Retina (tissue), 1 donor: ENCODE data around the gene LOXL3.

Experiments used
- DNase-seq: peaks from one replicate; pipeline ENCODE4 v3.0.0-alpha.2; 2016

LOXL3 gene

DNA sequence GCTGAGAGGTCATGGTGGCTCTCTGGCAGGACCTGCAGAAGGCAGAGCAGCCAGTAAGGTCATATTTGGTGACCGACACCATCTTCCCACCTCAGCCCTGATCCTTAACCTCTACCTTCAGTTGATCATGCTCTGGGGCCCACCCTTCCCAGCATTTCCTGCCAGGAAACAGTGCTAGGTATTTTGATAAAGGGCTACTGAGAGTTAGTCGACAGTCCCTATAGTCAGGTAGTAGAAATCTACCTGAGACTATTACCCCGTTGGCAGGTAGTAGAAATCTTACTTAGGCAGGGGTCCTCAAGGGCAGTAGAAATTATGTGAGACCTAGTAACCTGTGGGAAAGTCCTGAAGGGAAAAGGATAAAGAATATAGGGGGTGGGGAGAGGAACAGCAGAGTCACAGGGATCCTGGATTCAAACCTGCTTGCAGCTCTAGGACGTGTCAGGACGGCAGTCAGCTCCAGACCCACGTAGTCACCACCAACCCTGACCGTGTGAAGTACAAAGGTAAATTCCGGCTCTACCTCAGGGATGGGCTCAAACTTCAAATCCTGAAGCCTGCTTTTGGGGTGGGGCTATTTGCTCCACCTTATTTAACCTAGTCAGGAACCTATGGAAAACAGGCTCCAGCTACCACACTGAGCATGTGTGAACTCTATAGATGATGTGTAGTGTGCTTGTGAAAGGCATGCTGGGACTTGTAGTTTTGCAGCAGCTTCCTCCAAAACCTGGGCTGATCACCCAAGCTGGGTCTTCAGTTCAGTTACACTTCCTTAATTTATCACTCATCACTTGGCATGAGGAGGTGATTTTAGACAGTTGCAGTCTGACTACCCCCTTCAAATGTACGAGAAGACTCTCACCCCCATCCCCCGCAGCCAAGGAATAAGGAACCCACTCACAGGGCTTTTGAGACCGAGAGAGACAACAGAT lies 27.8 kb downstream of the LOXL3 start, which contains the start of gene DQX1:
TSS of gene DQX1 (minus strand) at position 515 of the 932 bp plus-strand sequence. CDS start at position 13, 502 bp downstream.
- DNase-seq: peak; percentile 27

DNA sequence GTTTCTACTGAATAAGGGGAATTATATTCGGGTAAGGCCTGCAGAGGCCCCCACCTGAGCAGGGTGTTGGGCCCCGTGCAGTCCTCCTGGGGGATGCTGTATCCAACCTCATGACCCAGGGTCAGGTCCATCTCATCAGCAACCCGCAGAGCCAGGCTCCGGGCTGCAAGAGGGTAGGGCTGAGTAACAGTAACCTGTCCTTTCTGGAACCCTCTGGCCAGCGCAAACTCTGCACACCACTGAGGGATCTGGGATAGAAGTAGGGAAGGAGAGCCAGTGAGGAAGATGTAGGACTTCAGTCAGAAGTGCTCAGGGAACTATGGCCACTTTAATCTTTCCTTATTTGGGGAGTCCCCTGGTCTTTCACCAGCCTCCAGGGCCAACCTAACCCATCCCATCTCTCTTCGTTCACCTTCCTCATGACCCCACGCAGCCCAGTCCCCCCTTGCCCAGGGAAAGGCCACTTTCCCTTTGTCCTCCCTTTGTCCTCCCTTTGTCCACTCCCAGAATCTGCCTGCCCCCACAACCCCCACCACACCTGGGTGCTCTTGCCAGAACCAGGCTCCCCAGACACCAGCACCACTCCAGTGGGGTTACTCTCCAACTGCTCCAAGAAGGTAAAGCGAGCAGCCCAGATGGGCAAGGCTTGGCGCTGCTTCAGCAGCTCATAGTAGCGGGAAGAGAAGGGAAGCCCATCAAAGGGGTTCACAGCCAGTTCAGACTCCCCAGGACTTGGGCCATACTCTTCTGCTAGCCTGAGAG lies 28.6 kb downstream of the LOXL3 start:
- no peak for DNase-seq

DNA sequence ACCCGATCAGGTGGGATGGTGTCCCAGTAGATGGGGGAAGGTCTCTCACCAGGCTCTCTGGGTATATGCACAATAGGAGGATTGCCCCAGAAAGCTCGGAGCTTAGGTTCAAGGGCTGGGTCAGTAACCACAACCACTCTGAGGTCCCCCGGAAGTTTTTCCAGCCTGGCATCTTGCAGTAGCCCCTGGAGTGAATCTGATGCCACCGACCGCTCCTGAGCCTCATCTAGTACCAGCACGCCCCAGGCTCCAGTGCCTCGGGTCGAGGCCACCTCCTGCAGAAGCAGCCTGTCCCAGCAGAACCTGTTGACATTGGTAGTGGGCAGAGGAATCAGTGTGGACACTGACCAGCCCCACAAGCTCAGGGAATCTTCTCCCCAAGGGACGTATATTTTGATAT lies 29.7 kb downstream of the LOXL3 start:
- no peak for DNase-seq

DNA sequence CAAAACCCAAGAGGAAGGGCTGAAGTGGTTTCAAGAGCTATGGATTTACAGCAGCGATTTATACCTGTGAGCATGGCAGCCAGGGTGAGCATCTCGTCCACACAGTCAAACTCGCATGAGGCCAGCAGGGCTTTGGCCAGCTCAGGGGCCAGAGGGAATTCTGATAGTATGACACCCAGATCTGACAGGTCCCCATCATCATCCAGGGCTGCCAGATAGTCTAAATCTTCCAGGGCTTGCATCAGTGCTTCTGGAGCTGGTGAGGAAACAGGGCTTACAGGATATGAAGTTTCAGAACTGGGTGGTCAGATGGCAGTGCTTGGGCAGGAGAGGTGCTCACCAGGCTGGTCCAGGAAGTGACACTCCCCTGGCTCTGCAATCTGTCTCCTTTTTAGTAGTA lies 31.2 kb downstream of the LOXL3 start:
- DNase-seq: no peak

DNA sequence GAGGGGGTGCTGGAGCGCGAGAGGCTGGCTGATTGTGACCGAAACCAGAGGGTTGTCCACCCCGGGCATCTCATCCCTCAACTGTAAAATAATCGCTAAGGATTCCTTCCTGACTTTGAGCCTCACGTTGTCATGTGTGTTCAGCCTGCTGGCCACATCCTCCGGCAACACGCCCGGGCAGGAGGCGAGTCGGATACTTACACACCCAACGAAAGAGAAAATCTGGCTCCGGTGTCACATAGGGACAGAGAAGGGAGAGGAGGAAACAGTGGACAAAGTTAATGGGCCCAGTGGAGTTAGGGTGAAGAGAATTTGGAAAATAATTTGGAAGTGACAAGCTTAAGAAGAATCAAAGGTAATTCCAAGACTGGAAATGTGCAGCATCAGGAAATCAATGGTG lies 37.1 kb downstream of the LOXL3 start:
- DNase-seq: no peak

DNA sequence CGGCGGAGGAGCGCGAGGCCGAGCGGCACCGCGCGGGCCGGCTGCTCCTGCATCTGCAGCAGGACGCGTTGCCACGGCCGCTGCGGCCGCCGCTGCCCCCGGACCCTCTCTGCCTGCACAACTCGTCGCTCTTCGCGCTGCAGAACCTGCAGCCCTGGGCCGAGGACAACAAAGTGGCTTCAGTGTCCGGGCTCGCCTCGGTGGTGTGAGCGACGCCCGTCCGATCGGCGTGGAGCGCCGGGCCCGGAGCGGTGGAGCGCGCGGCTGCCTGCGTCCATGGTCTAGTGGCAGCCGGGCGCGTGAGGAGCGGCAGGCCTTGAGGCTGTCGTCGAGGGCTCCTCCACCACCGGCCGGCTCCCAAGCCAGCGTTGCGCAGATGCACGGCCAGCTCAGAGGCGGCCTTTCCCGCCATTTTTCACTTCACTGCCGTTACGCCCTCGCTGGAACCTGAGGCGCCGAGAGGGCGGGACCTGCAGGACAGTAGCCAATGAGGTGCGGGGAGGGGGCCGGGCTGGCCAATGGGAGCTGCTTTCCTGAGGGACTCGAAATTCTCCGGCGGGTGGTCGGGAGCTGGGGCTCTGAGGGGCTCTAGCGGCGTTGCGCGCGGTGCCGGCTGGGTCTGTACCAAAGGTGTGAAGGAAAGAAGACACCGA lies 37.6 kb downstream of the LOXL3 start:
- DNase-seq: peak; percentile 86

DNA sequence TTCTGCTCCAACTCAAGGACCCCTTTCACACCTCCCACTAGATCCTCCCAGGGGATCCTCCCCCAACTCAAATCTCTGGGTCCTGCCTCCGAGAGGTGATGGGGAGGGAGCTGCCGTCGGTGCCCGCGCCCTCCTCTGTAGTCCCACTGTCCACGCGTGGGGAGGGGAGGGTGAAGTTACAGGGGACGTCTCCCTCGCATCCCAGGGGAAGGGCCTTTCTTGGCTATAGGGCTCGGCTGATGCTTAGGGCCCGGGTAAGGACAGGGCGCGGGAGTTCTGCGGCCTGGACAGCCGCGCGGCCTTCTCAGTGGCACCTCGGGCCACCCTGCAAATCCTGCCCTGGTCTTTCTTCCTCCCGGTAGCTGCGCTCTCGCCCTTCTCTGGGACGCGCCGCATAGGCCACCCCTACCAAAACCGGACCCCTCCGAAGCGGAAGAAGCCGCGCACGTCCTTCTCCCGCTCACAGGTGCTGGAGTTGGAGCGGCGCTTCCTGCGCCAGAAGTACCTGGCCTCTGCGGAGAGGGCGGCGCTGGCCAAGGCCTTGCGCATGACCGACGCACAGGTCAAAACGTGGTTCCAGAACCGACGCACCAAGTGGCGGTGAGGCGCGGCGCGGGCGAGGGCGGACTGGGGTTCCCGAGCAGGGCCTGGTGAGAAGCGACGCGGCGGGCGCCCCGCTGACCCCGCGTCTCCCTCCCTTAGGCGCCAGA lies 38.3 kb downstream of the LOXL3 start:
- DNase-seq: peak; percentile 43

DNA sequence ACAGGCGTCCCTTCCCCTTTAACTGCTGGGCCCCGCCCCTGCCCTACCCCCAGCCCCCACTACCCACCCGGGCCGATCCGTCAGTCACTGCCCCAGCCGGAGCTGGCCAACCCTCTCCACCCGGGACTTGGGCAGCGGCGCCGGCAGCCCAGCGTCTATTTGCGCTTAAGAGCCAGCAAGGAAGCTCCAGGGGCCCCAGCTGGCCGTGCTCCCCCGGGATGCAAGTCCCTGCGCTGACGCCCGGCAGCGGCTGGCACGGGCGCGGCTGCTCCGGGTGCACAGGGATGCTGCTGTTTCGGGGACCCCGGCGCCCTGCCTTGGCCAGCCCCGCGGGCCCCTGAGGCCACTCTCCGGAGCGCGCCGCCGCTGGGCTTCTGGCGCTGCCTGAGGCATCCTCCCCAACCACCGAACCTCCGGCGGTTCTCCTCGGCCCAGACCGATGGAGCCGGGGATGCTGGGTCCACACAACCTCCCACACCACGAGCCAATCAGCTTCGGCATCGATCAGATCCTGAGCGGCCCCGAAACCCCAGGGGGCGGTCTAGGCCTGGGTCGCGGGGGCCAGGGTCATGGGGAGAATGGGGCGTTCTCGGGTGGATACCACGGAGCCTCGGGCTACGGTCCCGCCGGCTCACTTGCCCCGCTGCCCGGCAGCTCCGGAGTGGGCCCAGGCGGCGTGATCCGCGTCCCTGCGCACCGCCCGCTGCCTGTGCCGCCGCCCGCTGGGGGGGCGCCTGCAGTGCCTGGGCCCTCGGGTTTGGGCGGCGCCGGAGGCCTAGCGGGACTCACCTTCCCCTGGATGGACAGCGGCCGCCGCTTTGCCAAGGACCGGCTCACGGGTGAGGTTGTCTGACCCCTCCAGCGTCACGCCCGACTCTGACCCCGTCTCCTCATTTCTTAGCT lies 39.1 kb downstream of the LOXL3 start, which contains the start of gene TLX2:
TSS of gene TLX2 (plus strand) at position 83 of the 903 bp plus-strand sequence. CDS start at position 440, 357 bp downstream.
- DNase-seq: peak; percentile 69

DNA sequence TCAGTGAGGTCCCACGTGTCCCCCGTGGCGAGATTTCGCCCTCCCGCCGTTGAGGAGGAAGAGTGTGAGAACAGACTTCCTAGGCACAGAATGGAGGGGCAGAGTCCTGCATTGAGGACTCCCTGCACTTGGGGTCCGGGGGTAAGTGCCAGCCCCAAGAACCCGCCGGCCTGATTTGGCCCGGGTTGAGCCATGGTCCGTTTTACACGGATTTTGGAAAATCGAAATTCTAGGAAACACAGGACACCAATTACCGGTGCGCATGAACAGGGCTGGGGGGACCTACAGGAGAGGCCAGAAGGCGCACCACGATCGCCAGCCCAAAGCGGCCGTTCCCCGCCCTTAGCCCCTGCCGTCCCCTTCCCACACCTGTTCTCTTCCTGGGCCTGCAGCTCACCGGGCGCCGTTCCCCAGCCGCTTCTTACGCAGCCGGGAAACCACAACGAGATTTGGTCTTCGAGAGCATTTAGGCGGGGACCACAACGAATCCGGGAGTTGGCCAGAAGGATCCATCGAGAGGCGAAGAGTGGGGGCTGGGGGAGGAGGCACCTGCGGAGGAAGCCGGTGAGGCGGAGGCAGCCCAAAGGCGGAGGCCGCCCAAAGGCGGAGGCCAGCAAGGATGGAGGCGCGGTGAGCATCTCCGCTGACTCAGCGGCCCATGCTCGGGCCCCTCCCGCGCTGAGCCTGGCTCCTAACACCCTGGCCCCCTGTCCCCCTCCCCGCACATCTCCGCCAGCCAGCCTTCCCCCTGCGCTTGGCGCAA lies 40.0 kb downstream of the LOXL3 start:
- DNase-seq: peak; percentile 75

DNA sequence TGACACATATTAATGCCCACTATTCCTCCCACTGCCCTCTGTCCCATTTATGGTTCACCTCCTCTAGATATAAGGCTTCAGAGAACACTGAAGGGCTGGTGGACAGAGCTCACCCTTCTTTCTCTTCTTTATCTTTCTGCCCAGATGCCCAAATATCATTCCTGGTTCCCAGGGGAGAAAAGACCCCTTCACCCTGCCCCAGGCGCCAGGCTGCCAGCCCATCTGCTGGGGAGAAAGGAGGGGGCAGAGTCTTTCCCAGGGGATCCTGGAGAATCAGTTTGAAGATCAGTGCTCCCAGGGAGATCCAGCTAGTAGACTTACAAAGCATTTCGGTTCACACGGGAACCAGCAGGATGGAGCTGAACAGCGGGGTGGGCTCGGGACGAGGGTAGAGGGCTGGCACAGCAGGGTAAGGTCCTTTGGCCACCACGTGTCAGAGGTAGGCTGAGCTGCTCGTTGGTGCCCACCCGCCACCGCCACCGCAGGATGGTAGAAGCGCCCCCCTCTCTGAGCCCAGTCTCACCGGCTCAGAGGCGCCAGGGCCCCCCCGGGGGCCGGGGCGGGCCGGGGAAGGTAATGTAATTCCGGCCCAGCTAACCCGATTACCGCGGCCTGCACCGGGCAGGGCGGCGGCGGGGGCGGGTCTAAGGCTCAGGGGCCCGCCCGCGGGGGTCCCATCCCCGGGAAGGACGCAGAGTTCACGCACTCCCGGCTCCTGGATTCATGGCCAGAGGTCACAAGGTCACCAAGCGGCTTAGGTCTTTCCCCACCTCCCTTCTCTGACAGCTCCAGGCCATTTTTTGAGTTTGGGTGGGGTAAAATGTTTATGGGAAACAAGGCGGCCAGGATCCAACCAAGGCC lies 40.8 kb downstream of the LOXL3 start:
- peak; percentile 36 for DNase-seq

DNA sequence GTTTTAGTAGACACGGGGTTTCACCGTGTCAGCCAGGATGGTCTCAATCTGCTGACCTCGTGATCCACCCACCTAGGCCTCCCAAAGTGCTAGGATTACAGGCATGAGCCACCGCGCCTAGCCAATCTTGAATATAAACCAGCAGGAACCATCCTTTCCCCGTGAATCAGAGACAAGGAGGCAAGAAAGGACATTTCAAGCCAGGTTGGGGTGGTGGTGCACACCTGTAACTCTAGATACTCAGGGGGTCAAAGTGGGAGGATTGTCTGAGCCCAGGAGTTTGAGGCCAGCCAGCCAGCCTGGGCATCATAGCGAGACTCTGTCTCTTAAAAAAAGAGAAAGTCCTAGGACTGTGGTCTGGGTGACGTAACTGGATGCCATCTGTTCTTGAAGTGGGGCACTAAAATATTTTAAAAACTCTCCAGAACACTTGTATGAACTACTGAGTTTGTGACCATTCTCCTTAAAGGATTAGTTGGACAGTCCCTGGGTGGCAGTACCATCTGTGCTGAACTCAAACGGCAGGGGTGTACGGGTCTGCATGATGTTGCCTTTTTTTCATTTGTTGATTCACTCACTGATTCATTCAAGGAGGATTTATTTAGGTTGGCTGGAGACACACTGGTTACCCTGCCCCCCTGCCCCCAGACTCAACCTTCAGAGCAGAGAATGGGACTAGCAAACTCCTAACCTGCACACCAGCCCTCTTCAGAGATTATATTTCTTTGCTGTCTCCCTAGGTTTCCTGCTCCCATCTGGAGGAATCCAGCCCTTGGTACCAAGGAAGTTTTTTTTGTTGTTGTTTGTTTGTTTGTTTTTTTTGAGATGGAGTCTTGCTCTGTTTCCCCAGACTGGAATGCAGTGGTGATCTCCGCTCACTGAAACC lies 42.4 kb downstream of the LOXL3 start:
- no peak for DNase-seq

DNA sequence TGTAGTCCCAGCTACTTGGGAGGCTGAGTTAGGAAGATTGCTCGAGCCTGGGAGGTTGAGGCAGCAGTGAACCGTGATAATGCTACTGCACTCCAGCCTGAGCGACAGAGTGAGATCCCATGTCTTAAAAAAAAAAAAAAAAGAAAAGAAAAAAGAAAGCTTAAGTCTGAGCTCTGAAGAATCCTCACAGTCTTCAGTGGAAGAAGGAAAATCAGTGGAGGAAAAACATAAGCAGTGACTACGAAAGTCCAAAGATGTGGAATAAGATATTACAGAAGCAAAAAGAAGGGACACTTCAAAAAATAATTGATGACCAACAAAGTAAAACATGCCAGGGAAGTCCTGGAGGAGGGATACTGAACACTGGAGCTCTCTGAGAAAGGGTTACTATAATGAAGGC lies 43.5 kb downstream of the LOXL3 start:
- no peak for DNase-seq

DNA sequence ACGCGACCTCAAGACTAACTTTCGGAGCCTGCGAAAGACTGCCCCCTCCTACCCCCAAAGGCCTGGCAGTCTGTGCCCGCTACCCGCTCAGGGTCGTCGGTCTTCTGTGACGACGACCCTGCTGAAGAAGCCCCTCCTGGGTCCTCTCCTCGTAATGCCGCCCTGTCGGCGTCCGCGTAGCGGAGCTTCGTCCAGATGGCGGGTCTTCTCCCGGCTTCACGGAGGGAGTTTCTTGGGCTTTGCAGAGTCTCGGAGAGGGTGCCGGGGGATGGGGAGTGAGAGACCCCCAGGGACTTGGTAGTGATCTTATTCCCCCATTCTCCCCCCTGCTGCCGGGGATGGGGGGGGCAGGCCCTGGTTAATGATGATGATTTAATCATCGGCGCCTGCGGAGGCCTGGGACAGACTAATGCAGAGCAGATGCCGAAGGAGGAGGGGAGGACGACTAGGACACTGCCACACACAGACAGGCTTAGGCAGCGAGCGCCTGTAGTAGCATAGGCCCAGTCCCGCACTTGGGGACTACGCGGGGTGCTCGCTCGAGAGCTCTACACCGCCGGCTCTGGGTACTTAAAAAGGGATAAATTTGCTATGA lies 45.7 kb downstream of the LOXL3 start:
- no peak for DNase-seq

DNA sequence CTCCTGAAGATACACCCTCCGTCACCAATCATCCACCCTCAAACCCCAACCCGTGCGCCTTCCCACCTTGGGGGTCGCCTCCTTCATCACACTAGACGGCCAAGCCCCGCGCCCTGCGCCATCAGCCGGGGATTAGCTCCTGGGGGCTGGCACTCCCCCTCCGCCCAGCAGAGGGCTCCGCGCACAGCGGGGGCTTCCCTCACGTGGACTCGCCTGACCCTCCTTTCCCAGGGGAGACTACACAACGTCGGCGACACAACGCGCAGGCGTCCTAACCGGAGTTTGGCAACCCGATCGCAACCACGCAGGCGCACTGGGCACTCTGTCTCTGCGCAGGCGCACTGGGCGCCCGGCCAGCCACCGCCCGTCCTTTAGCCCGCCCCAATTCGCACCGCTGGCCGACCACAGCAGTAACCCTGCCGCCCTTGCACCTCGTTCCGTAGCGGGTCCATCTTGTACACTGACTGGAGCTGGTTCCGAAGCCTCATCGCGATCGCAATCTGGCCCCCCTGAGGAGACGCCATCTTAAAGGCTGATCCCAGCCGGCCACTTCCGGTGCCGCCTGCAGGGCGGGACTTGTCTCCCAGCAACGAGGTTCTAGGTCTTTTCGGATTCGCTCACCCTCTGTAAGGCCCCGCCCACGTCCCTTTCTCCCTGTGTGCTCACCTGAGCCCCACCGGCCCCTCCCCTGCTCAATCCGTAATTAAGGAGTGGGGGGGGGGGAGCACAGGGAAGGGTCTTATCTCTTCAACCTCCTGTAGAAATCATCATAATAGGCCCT lies 46.4 kb downstream of the LOXL3 start, which contains the start of gene PCGF1:
TSS of gene PCGF1 (minus strand) at position 551 of the 781 bp plus-strand sequence. CDS start at position 524, 27 bp downstream.
- peak; percentile 100 for DNase-seq

DNA sequence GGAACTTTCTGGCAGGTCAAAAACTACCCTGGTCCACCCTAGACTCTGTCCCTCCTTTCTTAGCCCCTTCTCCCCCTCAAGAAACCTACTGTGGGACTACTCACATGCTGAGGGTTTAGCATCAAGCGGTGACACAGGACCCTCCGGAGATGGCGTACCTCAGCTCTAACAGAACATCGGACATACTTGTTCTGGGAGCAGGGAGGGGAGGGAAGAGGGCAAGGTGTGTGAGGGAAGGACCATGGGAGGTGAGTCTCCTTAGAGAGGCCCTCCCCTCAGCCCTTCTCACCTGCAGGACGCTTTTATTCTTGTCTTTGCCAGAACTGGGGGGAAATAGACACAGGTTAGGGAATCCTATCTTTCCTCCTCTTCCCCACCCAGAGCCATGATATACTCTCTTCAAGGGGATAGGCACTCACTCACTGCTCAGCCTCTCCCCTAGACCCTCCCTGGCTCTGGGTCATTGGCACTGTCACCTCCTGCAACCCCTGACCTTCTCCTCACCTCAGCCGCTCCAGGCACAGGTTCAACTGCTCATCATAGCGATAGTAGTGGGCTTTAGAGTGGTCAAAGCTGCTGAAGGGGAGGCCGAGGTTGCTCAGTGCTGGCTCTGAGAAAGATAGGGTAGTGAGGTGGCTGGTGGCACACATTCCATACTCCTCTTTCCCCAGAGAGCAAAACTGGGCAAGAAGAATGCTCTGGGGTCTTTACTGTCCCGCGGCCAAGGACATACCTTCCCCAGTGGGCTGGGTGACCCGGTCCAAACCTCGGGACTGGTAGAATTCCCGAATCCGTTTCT lies 48.1 kb downstream of the LOXL3 start:
- DNase-seq: no peak

DNA sequence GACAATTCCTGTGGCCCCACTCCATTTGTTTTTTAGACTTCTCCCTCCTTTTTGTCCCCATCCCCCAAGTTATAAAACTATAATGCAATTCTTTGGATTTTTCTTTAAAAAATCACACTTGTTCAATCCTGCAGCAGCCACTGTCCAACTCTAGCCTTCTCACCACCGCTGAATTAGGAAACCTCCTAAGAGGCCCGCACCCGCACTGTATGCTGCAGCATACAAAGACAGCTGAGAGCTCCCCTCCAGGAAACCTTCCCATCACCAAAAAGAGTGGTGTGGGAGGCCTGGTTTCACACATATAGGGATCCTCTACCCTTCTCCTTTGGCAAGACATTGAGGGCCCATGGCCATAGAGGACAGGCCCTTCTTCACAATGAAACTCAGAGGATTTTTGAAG lies 49.2 kb downstream of the LOXL3 start:
- DNase-seq: no peak
